Esophagus (tissue), 2 donors: ENCODE results near the gene TIMP1. TPM values are rescaled to one million over a fixed set of nuclear protein-coding genes. Genes with fewer than 3 reads are reported as not detected.

Experiments
- H3K27ac ChIP-seq, 2 donors: one replicate each; pipeline ENCODE4 v1.5.1; 2013; ENCODE audit warnings: low read depth in 2 of 2, mild to moderate bottlenecking in 2 of 2, inconsistent platforms in 1 of 2, low read length in 1 of 2, moderate library complexity in 1 of 2
- H3K27me3 ChIP-seq, 2 donors: one replicate each; pipeline ENCODE4 v1.6.1; 2013; ENCODE audit warnings: low read length in 2 of 2, control low read depth in 1 of 2, mild to moderate bottlenecking in 1 of 2; ENCODE audit not compliant: insufficient read depth in 2 of 2, control insufficient read depth in 1 of 2
- H3K36me3 ChIP-seq, 2 donors: one replicate each; pipeline ENCODE4 v1.6.1; 2013; ENCODE audit warnings: low read length in 1 of 2; ENCODE audit not compliant: control insufficient read depth in 2 of 2, insufficient read depth in 2 of 2
- H3K4me1 ChIP-seq, 2 donors: one replicate each; pipeline ENCODE4 v1.6.1; 2013; ENCODE audit warnings: low read length in 1 of 2; ENCODE audit not compliant: control insufficient read depth in 2 of 2, insufficient read depth in 2 of 2
- H3K4me3 ChIP-seq, 2 donors: one replicate each; pipeline ENCODE4 v1.5.1; 2013; ENCODE audit warnings: low read length in 2 of 2, mild to moderate bottlenecking in 2 of 2, low read depth in 1 of 2, moderate library complexity in 1 of 2
- H3K9me3 ChIP-seq, 2 donors: one replicate each; pipeline ENCODE4 v1.6.1; 2013; ENCODE audit warnings: mild to moderate bottlenecking in 2 of 2, low read depth in 1 of 2, low read length in 1 of 2, moderate library complexity in 1 of 2; ENCODE audit not compliant: control insufficient read depth in 2 of 2, insufficient read depth in 1 of 2
- WGBS, 2 donors: extraction: QIAGEN DNeasy Blood & Tissue Kit; methylation state at CpG; one replicate each; pipeline ENCODE4 v1.1.7; 2013; 5-methylcytosine and 5-hydroxymethylcytosine counted together
- polyA plus RNA-seq, 2 donors: library from polyadenylated mRNA; stranded (reverse); fragments of 200-250 nt; gene quantifications; one replicate each; pipeline ENCODE4 v1.2.3, GENCODE V29; 2013
- donor health status: healthy with polysubstance abuse.
- donor health status: Bipolar disorder and iron deficiency.

The TIMP1 gene
- polyA plus RNA-seq, 2 donors: 27.7 to 52.6 TPM

DNA sequence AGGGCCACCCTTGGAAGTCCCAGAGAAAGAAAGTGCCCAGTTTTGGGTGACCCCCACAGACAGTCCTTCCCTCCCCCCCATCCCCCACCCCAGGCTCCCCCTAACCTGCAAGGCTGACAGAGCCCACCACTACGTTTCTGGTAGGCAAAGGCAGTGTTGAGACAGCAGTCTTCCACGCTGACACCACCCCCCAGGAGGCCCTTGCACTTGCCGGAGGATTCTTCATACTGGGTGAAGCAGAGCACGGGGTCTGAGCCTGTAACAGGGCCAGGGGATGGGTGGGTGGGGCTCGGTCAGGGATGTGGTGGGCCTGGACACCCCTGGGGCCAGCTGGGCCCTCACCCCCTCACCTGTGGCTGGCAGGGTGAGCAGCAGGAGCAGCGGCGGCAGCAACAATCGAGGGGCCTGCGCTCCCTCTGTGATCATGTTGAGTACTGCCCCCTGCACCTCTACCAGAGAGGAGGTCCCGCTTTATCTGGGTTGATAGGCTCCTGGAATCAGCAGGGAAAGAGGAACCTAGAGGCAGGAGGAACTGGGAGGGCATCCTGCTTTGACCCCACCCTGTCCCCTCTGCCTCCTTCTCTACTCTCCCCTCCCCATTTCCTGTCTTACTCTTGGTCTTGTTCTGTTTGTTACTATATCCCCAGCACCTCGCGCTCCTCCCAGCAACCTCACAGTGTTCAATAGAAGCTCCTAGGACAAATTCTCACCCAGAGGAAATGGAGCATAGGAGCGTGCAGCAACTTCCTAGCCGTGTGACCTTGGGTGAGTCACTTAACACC lies 47.4 kb downstream of the TIMP1 start, which contains the start of gene CFP:
Gene CFP (minus strand): TSS at position 512 of the 782 bp plus-strand sequence. CDS start 86 bp downstream, at position 426.
- H3K4me1 ChIP-seq: no peaks in the 10 kb centered on the region
- H3K36me3 ChIP-seq: peaks cover 0 to 5% of the 10 kb centered on the region in 2 donors
- no peak within 1 kb of the TSS for H3K27ac ChIP-seq
- WGBS, 2 donors: 51 to 60% methylated on average over 14 of the region's 14 CpGs
- H3K27me3 ChIP-seq: no peaks in the 10 kb centered on the region
- no peaks in the 10 kb centered on the region for H3K9me3 ChIP-seq
- no peak within 1 kb of the TSS for H3K4me3 ChIP-seq

GRCh38 chrX:47631676-47632075 lies 49.4 kb downstream of the TIMP1 start:
- no peaks in the 10 kb centered on the region for H3K4me1 ChIP-seq
- H3K27me3 ChIP-seq: no peaks in the 10 kb centered on the region
- 85 to 91% methylated on average over 5 of the region's 5 CpGs for WGBS, 2 donors
- no peak overlapping the region for H3K27ac ChIP-seq
- peaks cover 0 to 13% of the 10 kb centered on the region in 2 donors for H3K36me3 ChIP-seq
- no peak overlapping the region for H3K4me3 ChIP-seq
- H3K9me3 ChIP-seq: no peaks in the 10 kb centered on the region

GRCh38 chrX:47632666-47633065 lies 50.4 kb downstream of the TIMP1 start:
- Histone ChIP-seq H3K36me3 (peaks cover 0 to 15% of the 10 kb centered on the region in 2 donors), H3K4me3 (no peak overlapping the region), H3K9me3 (no peaks in the 10 kb centered on the region), H3K27me3 (no peaks in the 10 kb centered on the region), H3K27ac (no peak overlapping the region), H3K4me1 (no peaks in the 10 kb centered on the region)
- WGBS, 2 donors: 65 to 67% methylated on average over 4 of the region's 4 CpGs

DNA sequence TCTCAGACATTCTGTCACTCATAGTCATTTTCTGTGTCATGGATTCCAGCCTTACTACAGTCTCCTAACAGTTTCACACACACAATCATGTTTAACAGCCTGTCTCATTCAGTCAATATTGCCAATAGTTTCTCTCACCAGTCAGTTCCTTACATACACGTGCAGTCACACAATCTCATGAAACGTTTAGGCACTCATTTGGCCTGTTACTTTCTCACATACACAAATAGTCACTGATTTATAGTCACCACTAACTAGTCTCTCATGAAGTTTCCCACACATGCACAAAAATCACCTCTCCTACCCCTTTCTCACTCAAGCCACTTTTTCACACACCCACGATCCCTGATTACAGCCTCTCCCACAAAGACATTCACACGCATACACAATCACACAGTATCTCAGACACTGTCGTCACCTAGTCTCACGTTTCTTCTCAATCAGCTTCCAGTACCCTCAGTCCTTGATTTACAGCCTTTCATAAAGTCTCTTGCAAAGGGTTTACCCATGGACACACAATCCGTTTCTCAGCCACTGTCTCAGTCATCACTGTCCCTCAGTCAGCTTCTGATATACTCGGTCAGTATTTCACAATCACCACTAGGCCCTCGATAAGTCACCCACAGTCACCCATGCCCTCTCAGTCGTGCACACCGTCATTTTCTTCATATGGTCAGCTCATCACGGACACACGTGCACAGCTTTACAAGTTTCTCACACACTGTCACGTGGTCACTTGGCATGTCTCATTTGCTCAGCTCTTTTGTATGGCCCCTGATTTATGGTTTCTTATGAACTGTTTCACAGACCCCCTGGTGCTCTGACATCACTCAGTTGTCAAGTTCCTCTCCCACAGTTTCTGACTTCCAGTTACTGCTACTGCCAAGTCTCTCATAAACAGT lies 51.7 kb downstream of the TIMP1 start:
- WGBS, 2 donors: 72 to 79% methylated on average over 14 of the region's 14 CpGs
- H3K4me3 ChIP-seq: no peak overlapping the region
- no peaks in the 10 kb centered on the region for H3K27me3 ChIP-seq
- H3K4me1 ChIP-seq: no peaks in the 10 kb centered on the region
- peaks cover 0 to 20% of the 10 kb centered on the region in 2 donors for H3K36me3 ChIP-seq
- H3K27ac ChIP-seq: no peak overlapping the region
- no peaks in the 10 kb centered on the region for H3K9me3 ChIP-seq

GRCh38 chrX:47634871-47635575 lies 52.8 kb downstream of the TIMP1 start:
- Histone ChIP-seq H3K4me1 (no peaks in the 10 kb centered on the region), H3K27me3 (no peaks in the 10 kb centered on the region), H3K4me3 (no peak overlapping the region), H3K9me3 (no peaks in the 10 kb centered on the region), H3K27ac (no peak overlapping the region), H3K36me3 (peaks cover 0 to 21% of the 10 kb centered on the region in 2 donors)
- WGBS, 2 donors: 82 to 84% methylated on average over 16 of the region's 16 CpGs

Other genes starting within 250 kb of the TIMP1 start
- gene ZNF157, start 211.9 kb upstream of the TIMP1 start, polyA plus RNA-seq: under 1 TPM; 0.08 to 0.10 TPM
- 1 to 10 TPM; 2.2 to 2.3 TPM for gene ZNF41, start 99.2 kb upstream of the TIMP1 start, polyA plus RNA-seq
- 10 to 100 TPM; 20.9 to 24.3 TPM for gene ARAF, start 21.2 kb upstream of the TIMP1 start, polyA plus RNA-seq
- under 1 TPM; 0.08 to 0.14 TPM for gene SYN1, start 37.4 kb downstream of the TIMP1 start, polyA plus RNA-seq
- 1 to 10 TPM in 1 of 2 donors, under 1 TPM in 1; 0.77 to 3.6 TPM for gene CFP, start 47.5 kb downstream of the TIMP1 start, polyA plus RNA-seq
- gene ELK1, start 68.1 kb downstream of the TIMP1 start, polyA plus RNA-seq: 10 to 100 TPM in 1 of 2 donors, 1 to 10 TPM in 1; 6.2 to 13.3 TPM
- 100 to 1,000 TPM in 1 of 2 donors, 10 to 100 TPM in 1; 77.6 to 121 TPM for gene UXT, start 76.7 kb downstream of the TIMP1 start, polyA plus RNA-seq